Suprapubic skin (tissue), 3 donors: Measurements from ENCODE around the gene ACTR3C.

Source experiments
- POLR2AphosphoS5 ChIP-seq, 3 donors: sonication (generic); formaldehyde crosslinking; IDR thresholded peaks; one replicate each; pipeline ENCODE4 v1.6.1; 2017; ENCODE audit warnings: antibody characterized with exemption in 3 of 3
- TF ChIP-seq, protein P1 (sequence below), 2 donors: fragments of 200-600 bp in 1 of 2; fragments of 450-650 bp in 1 of 2; sonication (generic) in 1 of 2; IDR thresholded peaks; one replicate each; pipeline ENCODE4 v1.5.1; 2016 to 2019; ENCODE audit warnings: antibody characterized with exemption in 2 of 2, mild to moderate bottlenecking in 1 of 2, moderate library complexity in 1 of 2

- TF ChIP-seq, protein P1, sequence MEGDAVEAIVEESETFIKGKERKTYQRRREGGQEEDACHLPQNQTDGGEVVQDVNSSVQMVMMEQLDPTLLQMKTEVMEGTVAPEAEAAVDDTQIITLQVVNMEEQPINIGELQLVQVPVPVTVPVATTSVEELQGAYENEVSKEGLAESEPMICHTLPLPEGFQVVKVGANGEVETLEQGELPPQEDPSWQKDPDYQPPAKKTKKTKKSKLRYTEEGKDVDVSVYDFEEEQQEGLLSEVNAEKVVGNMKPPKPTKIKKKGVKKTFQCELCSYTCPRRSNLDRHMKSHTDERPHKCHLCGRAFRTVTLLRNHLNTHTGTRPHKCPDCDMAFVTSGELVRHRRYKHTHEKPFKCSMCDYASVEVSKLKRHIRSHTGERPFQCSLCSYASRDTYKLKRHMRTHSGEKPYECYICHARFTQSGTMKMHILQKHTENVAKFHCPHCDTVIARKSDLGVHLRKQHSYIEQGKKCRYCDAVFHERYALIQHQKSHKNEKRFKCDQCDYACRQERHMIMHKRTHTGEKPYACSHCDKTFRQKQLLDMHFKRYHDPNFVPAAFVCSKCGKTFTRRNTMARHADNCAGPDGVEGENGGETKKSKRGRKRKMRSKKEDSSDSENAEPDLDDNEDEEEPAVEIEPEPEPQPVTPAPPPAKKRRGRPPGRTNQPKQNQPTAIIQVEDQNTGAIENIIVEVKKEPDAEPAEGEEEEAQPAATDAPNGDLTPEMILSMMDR (IDR thresholded peaks at IDR 0.05): no peak
- no peak for TF ChIP-seq POLR2AphosphoS5 (IDR thresholded peaks at IDR 0.05)
Measured at GRCh38 chr7:150357771-150358427, 34.6 kb upstream of the ACTR3C start.
